ENCODE results near the gene FKBP10.
"Not testable (repeated sequence)": the region's sequence is repeated elsewhere in the genome, so short reads cannot be mapped to it uniquely, and the experiment has no call there.

Gene FKBP10

DNA sequence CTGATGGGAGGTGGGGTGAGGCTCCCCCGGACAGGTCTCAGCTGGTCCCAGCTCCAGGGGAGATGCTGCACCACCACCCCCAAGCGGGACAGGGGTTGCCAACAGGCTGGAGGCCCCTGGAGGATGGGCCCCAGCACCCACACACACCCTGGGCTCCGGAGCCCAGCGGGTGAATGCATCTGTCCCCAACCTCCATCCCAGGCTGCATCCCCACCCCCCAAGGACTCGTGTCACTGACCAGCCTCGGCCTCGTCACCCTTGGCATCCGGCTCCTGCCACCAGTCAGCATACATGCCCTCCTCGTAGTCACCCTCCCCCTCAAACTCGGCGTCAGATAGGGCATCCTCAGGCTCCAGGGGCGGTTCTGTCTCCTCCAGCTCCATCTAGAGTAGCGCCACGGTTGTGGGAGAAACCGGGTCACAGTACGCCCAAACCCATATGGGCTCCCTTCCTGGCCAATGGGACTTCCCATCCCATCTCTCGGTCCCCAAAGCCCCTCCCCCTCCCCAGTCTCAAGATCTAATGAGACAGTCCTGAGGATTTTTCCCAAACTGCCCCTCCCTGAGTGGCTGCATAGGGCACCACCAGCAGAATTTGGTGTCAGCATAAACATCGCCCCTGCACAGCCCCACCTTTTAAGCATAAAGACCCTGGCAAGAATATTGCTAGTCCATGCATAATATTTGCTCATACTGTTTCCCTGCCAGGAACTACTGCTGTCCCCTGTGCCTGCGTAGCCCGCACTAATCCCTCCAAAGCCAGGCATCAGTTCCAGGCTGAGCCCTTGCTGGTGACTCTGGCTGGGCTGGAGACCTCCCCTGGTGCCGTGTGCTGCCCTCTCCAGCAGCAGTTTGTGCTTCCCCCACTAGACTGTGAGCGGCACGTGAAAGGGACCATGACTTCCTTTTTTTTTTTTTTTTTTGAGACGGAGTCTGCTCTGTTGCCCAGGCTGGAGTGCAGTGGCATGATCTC, 9.5 kb upstream of the FKBP10 start:
- intact Hi-C loops (cut with DNase I): no loop called here
- DNase-seq: no peak

DNA sequence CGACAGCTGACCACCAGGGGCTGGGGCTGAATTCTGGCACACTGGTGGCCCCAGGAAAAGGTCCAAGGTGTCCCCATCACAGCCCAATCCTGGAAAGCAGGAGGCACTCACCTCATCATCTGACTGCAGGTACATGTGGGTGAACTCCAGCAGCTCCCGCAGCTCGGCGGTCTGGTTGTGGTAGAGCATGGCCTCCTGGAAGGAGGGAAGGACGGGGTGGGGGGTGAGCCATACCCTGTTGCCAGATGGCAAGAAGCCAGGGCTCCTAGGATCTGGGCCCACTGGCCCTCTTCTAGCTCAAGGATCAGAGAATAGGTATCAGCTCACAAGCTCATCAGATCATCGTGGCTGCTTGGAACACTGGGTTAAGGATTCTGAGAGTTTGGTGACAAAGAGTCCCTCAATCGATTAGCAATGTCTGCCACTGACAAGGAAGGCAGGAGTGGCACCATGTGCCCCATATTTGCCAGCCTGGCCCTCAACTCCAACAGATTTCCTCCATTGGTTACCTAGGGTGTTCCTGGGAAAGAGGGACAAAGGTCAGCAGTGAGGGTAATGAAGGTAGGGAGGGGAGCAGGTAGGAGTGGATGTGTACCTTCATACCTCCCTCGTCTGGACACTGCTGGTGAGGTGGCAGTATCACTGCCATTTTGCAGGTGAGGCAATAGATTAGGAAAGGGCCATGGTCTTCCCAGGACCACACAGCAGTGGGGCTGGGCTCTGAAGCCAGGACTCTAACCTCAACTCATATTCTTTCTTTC, 5.9 kb upstream of the FKBP10 start:
- intact Hi-C loops (cut with DNase I): no loop called here
- no peak for DNase-seq

DNA sequence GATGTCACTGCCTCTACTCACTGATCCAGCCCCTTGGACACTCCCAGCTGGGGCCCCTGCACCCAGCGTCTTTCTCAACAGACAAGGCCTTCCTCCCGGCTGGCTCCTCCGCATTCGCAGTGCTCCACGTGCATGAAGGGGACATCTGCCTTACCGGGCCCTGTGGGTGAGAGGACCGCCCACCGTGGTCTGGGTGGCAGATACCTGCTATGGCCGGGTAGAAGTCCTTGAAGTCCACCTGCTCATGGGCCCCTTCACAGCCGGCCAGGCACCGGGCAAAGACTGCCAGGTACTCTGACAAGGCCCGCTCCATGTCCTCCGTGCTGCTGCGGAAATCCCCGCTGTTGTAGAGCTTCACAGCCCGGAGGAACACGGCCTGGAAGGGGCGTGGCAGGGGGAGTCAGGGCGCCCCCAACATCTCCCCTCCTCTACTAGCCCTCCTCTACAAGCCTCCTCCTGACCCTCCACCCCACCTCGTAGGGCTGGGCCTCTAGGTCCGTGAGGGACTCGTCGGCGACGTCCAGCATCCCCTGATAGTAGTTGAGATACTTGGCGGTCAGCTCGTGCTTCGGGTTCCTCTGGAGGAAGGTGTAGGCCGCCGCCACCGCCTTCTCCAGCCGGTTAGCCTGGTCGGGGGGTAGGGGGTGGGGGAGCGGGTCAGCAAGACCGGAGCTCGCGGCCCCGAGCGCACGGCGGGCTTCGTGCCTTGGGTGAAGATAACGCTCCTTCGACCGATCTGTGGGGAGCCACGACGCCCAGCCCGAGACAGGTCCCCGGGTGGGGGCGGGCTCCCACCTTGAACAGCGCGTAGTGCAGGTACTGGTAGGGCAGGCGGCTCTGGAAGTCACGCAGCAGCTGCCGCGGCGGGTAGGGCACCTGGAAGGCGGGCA, 1.9 kb upstream of the FKBP10 start:
- intact Hi-C loops (cut with DNase I): no loop called here
- DNase-seq: peak in 7 of 42 donors; percentile 15 to 42 (median 25)

GRCh38 chr17:41811549-41812380, 1.0 kb upstream of the FKBP10 start, which contains the start of gene P3H4:
Gene P3H4 (minus strand): TSS chr17:41811949. CDS start chr17:41811915, 34 bp downstream.
- intact Hi-C loops (cut with DNase I): no loop called here

DNA sequence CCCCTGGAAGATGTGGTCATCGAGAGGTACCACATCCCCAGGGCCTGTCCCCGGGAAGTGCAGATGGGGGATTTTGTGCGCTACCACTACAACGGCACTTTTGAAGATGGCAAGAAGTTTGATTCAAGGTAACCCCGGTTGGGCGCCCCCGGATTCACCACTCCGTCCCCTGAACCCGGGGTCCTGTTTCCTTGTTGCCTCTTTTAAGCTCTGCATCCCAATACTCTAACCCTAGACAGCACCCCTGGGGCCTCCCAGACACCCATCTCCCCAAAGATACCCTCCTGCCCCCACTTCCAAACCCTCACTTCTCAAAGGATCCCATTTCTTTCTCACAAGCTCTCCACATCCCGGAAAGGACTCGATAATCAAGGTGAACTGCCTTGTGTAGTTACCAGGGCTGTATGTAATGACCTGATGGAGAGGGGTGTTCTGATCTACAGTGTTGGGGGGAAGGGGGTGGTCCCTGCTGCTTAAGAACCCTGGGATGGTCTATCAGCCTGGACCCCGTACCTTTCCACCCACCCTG, 412 bp downstream of the FKBP10 start:
- no peak for DNase-seq
- intact Hi-C loops (cut with DNase I): no loop called here

More at GRCh38 chr17:41811549-41812380, 1.0 kb upstream of the FKBP10 start, which contains the start of gene P3H4:
- DNase-seq: peak; percentile 52 to 90 (median 81)

DNA sequence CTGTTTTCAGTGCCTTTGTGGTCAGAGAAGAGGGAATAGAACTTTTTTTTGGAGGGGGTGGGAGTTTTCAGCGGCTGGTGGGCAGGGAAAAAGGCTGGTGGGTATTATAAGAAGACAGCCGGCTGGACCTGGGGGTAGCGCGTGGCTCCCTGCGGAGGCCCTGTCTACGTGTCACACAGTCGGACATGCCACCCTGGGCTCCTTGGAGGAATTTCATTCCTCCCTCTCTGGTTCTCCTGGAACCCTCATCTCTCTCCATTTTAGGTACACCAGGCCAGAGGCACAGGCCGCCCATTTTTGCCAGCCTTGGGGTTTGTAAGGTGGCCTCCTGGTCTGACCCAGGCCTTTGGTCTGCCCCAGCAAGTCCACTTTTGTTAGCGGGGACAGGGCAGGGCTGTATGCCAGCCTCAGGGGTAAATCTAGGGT, 908 bp downstream of the FKBP10 start:
- no peak for DNase-seq
- intact Hi-C loops (cut with DNase I): no loop called here

DNA sequence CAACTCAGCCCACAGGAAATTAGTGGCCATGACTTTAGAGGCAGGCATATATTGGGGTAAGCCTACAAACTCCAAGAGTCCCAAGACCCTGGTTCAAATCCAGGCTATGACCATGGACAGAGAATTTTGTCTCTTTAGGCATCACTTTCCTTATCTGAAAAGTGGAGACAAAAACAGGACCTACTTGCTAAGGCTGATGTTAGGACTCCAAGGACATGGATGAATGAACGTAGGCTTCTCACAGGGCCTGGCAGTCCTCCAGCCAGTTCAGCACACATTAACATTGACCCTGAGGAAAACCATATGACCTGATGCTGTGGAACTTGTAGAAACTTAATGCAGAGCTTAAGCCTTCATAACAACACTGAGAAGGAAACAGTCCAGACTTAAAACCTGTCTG, 1.4 kb downstream of the FKBP10 start:
- DNase-seq: no peak
- intact Hi-C loops (cut with DNase I): no loop called here

DNA sequence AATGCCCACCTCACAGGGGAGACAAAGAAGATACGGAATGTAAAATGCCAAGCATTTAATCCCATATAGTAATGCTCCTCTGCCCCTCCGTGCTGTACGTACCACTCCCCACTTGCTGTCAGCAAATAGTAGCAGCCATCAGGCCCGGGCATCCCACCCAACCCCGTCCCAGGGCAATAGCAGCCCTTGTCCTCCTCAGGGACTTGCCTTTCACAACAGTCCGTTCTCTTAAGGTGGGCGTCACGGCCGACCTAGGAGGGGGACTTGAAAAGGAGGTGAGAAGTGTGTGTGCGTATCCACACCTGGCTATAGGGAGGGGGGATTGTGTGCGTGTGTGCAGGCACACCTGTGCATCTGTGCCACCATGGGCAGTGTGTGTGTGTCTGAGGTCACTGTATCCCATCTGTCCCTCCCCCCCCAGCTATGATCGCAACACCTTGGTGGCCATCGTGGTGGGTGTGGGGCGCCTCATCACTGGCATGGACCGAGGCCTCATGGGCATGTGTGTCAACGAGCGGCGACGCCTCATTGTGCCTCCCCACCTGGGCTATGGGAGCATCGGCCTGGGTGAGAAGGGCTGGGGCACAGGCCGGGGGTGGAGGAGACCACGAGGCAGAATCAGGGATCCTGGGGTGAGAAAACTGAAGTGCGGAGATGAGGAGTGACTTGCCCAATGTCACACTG, 4.0 kb downstream of the FKBP10 start:
- intact Hi-C loops (cut with DNase I): no loop called here
- DNase-seq: no peak

- intact Hi-C loops (cut with DNase I): no loop called here
- DNase-seq: no peak
Measured at GRCh38 chr17:41818024-41818423, 5.2 kb downstream of the FKBP10 start.

- DNase-seq: no peak
- intact Hi-C loops (cut with DNase I): no loop called here
Measured at GRCh38 chr17:41821776-41822175, 9.0 kb downstream of the FKBP10 start.

DNA sequence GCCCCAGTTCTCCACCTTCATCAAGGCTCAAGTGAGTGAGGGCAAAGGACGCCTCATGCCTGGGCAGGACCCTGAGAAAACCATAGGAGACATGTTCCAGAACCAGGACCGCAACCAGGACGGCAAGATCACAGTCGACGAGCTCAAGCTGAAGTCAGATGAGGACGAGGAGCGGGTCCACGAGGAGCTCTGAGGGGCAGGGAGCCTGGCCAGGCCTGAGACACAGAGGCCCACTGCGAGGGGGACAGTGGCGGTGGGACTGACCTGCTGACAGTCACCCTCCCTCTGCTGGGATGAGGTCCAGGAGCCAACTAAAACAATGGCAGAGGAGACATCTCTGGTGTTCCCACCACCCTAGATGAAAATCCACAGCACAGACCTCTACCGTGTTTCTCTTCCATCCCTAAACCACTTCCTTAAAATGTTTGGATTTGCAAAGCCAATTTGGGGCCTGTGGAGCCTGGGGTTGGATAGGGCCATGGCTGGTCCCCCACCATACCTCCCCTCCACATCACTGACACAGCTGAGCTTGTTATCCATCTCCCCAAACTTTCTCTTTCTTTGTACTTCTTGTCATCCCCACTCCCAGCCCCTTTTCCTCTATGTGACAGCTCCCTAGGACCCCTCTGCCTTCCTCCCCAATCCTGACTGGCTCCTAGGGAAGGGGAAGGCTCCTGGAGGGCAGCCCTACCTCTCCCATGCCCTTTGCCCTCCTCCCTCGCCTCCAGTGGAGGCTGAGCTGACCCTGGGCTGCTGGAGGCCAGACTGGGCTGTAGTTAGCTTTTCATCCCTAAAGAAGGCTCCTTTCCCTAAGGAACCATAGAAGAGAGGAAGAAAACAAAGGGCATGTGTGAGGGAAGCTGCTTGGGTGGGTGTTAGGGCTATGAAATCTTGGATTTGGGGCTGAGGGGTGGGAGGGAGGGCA, 9.7 kb downstream of the FKBP10 start:
- intact Hi-C loops (cut with DNase I): no loop called here
- DNase-seq: no peak

- no peak for DNase-seq
- intact Hi-C loops (cut with DNase I): no loop called here
Measured at GRCh38 chr17:41823141-41823524, 10.3 kb downstream of the FKBP10 start.

DNA sequence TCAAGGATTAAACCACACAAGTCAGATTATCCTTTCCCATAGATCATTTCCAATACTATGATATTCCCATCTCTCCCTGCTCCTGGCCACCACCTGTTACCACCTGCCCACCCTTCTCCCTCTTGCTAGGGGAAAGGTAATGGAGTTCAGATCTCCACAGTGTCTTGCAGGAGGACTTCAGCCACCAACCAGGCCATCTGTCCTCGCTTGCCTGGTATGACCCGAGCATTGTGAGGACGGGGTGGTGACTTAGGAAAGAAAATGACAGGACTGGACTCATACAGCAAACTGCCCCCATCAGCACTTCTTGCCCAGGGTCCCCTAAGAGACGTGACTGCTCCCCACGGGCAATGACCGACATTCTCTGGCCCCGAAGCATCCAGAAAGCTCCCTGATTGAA, 10.8 kb downstream of the FKBP10 start:
- DNase-seq: no peak
- intact Hi-C loops (cut with DNase I): no loop called here

- DNase-seq: no peak
Measured at GRCh38 chr17:41824086-41824485, 11.3 kb downstream of the FKBP10 start.

GRCh38 chr17:41825175-41825845, 12.5 kb downstream of the FKBP10 start:
- peak in 1 of 42 donors; percentile 18 for DNase-seq
- intact Hi-C loops (cut with DNase I): no loop called here

More at GRCh38 chr17:41824086-41824485, 11.3 kb downstream of the FKBP10 start:
- intact Hi-C loops (cut with DNase I): no loop called here

DNA sequence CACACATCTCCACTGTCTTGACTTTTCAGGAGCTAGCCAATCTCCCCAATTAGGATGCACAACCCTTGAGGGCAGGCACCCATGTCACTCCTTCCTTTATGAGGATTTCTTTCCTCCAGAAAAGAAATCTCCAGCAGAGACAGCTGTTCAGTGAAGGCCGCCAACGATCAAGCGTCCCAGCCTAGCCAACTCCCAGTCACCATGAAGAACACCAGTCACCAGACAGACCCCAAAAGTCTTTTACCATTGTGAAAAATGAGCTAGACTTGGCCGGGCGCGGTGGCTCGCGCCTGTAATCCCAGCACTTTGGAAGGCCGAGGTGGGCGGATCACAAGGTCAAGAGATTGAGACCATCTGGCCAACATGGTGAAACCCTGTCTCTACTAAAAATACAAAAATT, 17.2 kb downstream of the FKBP10 start:
- peak in 2 of 42 donors; percentile 8 to 10 for DNase-seq
- intact Hi-C loops (cut with DNase I): not testable (repeated sequence)

All from head of caudate nucleus (tissue), 42 donors.